Measurements from ENCODE around the gene AOC3.
"Not testable (repeated sequence)": the region's sequence is repeated elsewhere in the genome, so short reads cannot be mapped to it uniquely, and the experiment has no call there.

The AOC3 gene

DNA sequence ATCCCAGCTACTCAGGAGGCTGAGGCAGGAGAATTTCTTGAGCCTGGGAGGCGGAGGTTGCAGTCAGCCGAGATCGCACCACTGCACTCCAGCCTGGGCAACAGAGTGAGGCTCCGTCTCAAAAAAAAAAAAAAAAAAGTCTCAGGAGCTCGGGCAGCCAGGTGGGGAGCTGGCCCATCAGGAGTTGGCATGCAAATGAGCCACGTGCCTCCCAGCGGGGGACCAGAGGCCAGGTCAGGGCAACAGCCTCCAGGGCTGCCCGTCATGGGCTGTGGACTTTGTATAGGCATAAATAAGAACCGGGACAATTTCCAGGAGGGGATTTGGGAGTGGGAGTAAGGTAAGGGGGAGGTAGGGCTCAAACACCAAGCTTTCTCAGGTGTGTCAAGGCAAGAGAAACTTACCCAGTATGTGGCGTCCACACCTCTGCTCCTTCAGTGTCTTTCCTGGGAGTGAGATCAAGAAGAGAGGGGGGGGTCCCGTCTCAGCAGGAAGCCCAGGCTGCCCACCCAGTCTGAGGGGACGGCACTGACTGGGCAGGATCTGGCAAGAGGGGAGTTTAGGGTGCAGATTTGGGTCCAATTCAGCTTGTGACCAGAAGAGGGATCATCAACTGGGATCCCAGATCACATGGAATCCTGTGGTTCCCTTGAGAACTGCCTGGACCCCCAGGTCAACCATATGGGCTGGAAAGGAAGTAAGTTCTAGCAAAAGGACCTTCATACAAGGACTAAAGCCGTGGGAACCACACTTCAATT is 27.3 kb downstream of the AOC3 start:
- no CpG with 5 or more reads among the region's 13 CpGs for WGBS (ENCODE audit: extremely low coverage, insufficient coverage, low lambda C conversion rate)
- Histone ChIP-seq H2BK5ac (ENCODE audit: low read length) (no peak overlapping the region), H4K8ac (ENCODE audit: low read depth, low read length) (no peak overlapping the region)

DNA sequence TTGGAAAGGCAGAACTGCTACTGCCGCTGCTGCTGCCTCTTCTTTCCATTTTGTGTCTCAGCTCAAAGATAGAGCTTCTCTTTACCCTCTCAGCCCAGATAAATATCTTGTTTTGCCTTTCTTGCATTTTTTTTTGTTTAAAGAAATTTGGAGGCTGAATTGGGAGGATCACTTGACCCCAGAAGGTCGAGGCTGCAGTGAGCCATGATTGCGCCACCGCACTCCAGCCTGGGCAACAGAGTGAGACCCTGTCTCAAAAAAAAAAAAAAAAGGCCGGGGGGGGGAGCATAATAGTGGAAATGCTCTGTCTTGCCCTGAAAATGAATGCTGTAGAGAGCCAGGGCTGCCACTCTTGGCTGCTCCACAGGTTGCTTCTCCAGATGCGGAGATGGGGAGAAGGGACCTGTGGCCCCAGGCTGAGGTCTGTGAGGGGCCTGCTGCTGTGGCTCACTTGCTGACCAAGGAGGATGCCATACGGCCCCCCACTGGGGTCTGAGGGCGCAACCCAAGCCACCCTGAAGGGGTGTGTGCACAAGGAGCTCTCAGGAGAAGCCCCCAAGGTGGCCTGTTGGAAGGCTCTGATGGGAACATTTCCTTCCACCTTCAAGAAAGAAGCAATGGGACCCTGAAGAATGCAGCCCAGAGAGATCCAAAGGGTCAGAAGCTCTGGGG is 28.1 kb downstream of the AOC3 start:
- H3K56ac ChIP-seq (ENCODE audit: low read length) = no peak overlapping the region
- no peak overlapping the region for H3K23ac ChIP-seq (ENCODE audit: low read length)
- no peak overlapping the region for H2AK5ac ChIP-seq (ENCODE audit: low read length)
- H3K36me3 ChIP-seq (ENCODE audit: control insufficient read depth, insufficient read depth, low read length) = no peaks in the 10 kb centered on the region
- H3K27ac ChIP-seq (ENCODE audit: low read depth, low read length) = no peak overlapping the region
- no peaks in the 10 kb centered on the region for H3K79me1 ChIP-seq (ENCODE audit: low read length)
- H4K5ac ChIP-seq (ENCODE audit: low read length) = no peak overlapping the region
- H3K18ac ChIP-seq (ENCODE audit: low read length) = no peak overlapping the region
- H3K4me1 ChIP-seq (ENCODE audit: control insufficient read depth, low read depth, low read length) = no peaks in the 10 kb centered on the region
- WGBS (ENCODE audit: extremely low coverage, insufficient coverage, low lambda C conversion rate) = no CpG with 5 or more reads among the region's 8 CpGs
- DNase-seq = no peak
- H3K4ac ChIP-seq (ENCODE audit: low read depth, low read length) = no peak overlapping the region
- no peak overlapping the region for H3K9ac ChIP-seq (ENCODE audit: low read length)
- no peak overlapping the region for H3K4me3 ChIP-seq (ENCODE audit: low read length)
- no peaks in the 10 kb centered on the region for H3K79me2 ChIP-seq (ENCODE audit: control insufficient read depth, insufficient read depth, low read length)
- H2BK5ac ChIP-seq (ENCODE audit: low read length) = no peak overlapping the region
- no peak overlapping the region for H2BK15ac ChIP-seq (replicated peaks; ENCODE audit: low read depth)
- no peak overlapping the region for H3K4me2 ChIP-seq (ENCODE audit: low read length)
- H4K8ac ChIP-seq (ENCODE audit: low read depth, low read length) = no peak overlapping the region
- no peaks in the 10 kb centered on the region for H3K27me3 ChIP-seq (ENCODE audit: insufficient read depth, low read length, poor library complexity)
- no peak overlapping the region for H2BK120ac ChIP-seq (ENCODE audit: low read depth, low read length)

More for the DNA sequence above, 27.3 kb downstream of the AOC3 start:
- Histone ChIP-seq H2BK15ac (replicated peaks; ENCODE audit: low read depth) (no peak overlapping the region), H3K9ac (ENCODE audit: low read length) (no peak overlapping the region), H3K4me2 (ENCODE audit: low read length) (no peak overlapping the region), H2BK120ac (ENCODE audit: low read depth, low read length) (no peak overlapping the region), H3K56ac (ENCODE audit: low read length) (no peak overlapping the region), H3K79me1 (ENCODE audit: low read length) (no peaks in the 10 kb centered on the region), H3K27ac (ENCODE audit: low read depth, low read length) (no peak overlapping the region), H3K4me1 (ENCODE audit: control insufficient read depth, low read depth, low read length) (no peaks in the 10 kb centered on the region), H3K36me3 (ENCODE audit: control insufficient read depth, insufficient read depth, low read length) (no peaks in the 10 kb centered on the region), H3K23ac (ENCODE audit: low read length) (no peak overlapping the region), H3K27me3 (ENCODE audit: insufficient read depth, low read length, poor library complexity) (no peaks in the 10 kb centered on the region), H3K18ac (ENCODE audit: low read length) (no peak overlapping the region), H4K5ac (ENCODE audit: low read length) (no peak overlapping the region), H3K4ac (ENCODE audit: low read depth, low read length) (no peak overlapping the region), H2AK5ac (ENCODE audit: low read length) (no peak overlapping the region), H3K4me3 (ENCODE audit: low read length) (no peak overlapping the region), H3K79me2 (ENCODE audit: control insufficient read depth, insufficient read depth, low read length) (no peaks in the 10 kb centered on the region)
- peak; percentile 78 for DNase-seq

DNA sequence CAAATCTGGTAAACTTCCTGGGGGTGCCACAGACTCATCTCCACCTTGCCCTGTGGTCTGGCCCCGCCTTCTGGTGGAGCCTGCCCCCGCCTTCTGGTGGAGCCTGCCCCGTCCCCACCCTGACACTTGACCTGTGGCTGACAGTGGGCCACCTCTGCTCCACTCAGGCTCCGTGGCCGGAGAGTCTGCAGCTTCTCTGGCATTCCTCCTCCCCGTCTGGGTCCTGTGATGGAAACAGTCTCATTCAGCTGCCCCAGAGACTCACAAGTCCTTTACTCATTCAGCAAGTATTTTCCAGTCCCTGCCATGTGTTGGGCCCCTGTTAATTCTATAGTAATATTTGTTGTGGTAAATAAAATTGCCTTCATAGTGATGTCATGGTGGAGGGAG is 28.6 kb downstream of the AOC3 start:
- no peak overlapping the region for H2BK15ac ChIP-seq (replicated peaks; ENCODE audit: low read depth)
- H3K23ac ChIP-seq (ENCODE audit: low read length) = no peak overlapping the region
- no peak overlapping the region for H3K56ac ChIP-seq (ENCODE audit: low read length)
- H3K79me1 ChIP-seq (ENCODE audit: low read length) = no peaks in the 10 kb centered on the region
- WGBS (ENCODE audit: extremely low coverage, insufficient coverage, low lambda C conversion rate) = no CpG with 5 or more reads among the region's 6 CpGs
- H3K79me2 ChIP-seq (ENCODE audit: control insufficient read depth, insufficient read depth, low read length) = no peaks in the 10 kb centered on the region
- no peak overlapping the region for H3K4me3 ChIP-seq (ENCODE audit: low read length)
- no peaks in the 10 kb centered on the region for H3K4me1 ChIP-seq (ENCODE audit: control insufficient read depth, low read depth, low read length)
- no peak overlapping the region for H3K9ac ChIP-seq (ENCODE audit: low read length)
- no peak overlapping the region for H3K4ac ChIP-seq (ENCODE audit: low read depth, low read length)
- H3K36me3 ChIP-seq (ENCODE audit: control insufficient read depth, insufficient read depth, low read length) = no peaks in the 10 kb centered on the region
- no peak overlapping the region for H4K5ac ChIP-seq (ENCODE audit: low read length)
- no peak overlapping the region for H3K4me2 ChIP-seq (ENCODE audit: low read length)
- no peak overlapping the region for H2BK5ac ChIP-seq (ENCODE audit: low read length)
- no peak overlapping the region for H3K18ac ChIP-seq (ENCODE audit: low read length)
- H4K8ac ChIP-seq (ENCODE audit: low read depth, low read length) = no peak overlapping the region
- no peak overlapping the region for H2AK5ac ChIP-seq (ENCODE audit: low read length)
- no peaks in the 10 kb centered on the region for H3K27me3 ChIP-seq (ENCODE audit: insufficient read depth, low read length, poor library complexity)
- H2BK120ac ChIP-seq (ENCODE audit: low read depth, low read length) = no peak overlapping the region
- no peak overlapping the region for H3K27ac ChIP-seq (ENCODE audit: low read depth, low read length)
- DNase-seq = no peak

DNA sequence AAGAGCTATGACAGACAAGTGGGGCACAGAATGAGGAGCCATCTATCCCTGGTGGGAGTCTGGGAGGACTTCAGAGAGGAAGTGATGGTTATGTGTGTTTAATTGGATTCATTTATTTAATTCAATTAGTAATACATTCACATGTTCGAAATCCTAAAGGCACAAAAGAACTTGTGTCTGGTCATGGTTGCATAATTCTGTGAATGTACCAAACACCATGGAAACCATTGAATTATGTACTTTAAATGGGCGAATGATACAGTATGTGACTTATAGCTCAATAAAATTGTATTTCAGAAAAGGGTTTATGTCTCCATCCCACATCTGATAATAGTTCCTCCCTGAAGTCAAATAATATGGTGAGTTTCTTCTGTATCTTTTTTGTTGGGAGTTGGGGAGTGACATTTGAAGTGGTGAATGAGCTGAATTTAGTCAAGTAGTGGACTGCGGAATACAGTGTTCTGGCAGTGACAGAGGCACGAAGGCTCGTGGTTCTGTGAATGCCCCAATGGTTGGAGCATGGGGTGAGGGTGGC is 29.8 kb downstream of the AOC3 start:
- Histone ChIP-seq H3K18ac (ENCODE audit: low read length) (no peak overlapping the region), H3K23ac (ENCODE audit: low read length) (no peak overlapping the region), H2AK5ac (ENCODE audit: low read length) (no peak overlapping the region), H3K79me1 (ENCODE audit: low read length) (no peaks in the 10 kb centered on the region), H3K36me3 (ENCODE audit: control insufficient read depth, insufficient read depth, low read length) (no peaks in the 10 kb centered on the region), H2BK15ac (replicated peaks; ENCODE audit: low read depth) (no peak overlapping the region), H3K27ac (ENCODE audit: low read depth, low read length) (no peak overlapping the region), H3K4me2 (ENCODE audit: low read length) (no peak overlapping the region), H3K4ac (ENCODE audit: low read depth, low read length) (no peak overlapping the region), H3K27me3 (ENCODE audit: insufficient read depth, low read length, poor library complexity) (no peaks in the 10 kb centered on the region), H3K79me2 (ENCODE audit: control insufficient read depth, insufficient read depth, low read length) (no peaks in the 10 kb centered on the region), H2BK5ac (ENCODE audit: low read length) (no peak overlapping the region), H3K4me1 (ENCODE audit: control insufficient read depth, low read depth, low read length) (no peaks in the 10 kb centered on the region), H2BK120ac (ENCODE audit: low read depth, low read length) (no peak overlapping the region), H3K9ac (ENCODE audit: low read length) (no peak overlapping the region), H4K8ac (ENCODE audit: low read depth, low read length) (no peak overlapping the region), H3K4me3 (ENCODE audit: low read length) (no peak overlapping the region), H3K56ac (ENCODE audit: low read length) (no peak overlapping the region), H4K5ac (ENCODE audit: low read length) (no peak overlapping the region)
- DNase-seq = no peak
- no CpG with 5 or more reads among the region's 5 CpGs for WGBS (ENCODE audit: extremely low coverage, insufficient coverage, low lambda C conversion rate)

DNA sequence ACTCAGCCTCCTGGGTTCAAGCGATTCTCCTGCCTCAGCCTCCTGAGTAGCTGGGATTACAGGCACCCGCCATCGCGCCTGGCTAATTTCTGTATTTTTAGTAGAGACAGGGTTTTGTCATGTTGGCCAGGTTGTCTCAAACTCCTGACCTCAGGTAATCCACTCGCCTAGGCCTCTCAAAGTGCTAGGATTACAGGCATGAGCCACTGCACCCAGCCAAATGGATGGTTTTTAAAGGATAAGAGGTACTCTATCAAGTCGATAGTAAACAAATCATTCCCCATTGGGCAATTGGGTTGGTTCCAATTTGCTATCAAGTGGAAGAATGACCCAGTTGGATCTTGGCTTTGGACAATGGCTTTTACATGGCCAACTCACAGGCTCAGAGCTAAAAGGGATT is 30.7 kb downstream of the AOC3 start:
- not testable (repeated sequence) for DNase-seq; H3K9ac ChIP-seq (ENCODE audit: low read length); H3K4me1 ChIP-seq (ENCODE audit: control insufficient read depth, low read depth, low read length); H3K79me2 ChIP-seq (ENCODE audit: control insufficient read depth, insufficient read depth, low read length); H3K27me3 ChIP-seq (ENCODE audit: insufficient read depth, low read length, poor library complexity); H3K27ac ChIP-seq (ENCODE audit: low read depth, low read length); H3K36me3 ChIP-seq (ENCODE audit: control insufficient read depth, insufficient read depth, low read length); H2BK120ac ChIP-seq (ENCODE audit: low read depth, low read length); H3K4ac ChIP-seq (ENCODE audit: low read depth, low read length); H4K5ac ChIP-seq (ENCODE audit: low read length); H2BK15ac ChIP-seq (replicated peaks; ENCODE audit: low read depth); H3K4me3 ChIP-seq (ENCODE audit: low read length); H2BK5ac ChIP-seq (ENCODE audit: low read length); H3K56ac ChIP-seq (ENCODE audit: low read length); H3K18ac ChIP-seq (ENCODE audit: low read length); H2AK5ac ChIP-seq (ENCODE audit: low read length); H4K8ac ChIP-seq (ENCODE audit: low read depth, low read length); H3K4me2 ChIP-seq (ENCODE audit: low read length); H3K79me1 ChIP-seq (ENCODE audit: low read length); H3K23ac ChIP-seq (ENCODE audit: low read length)
- no CpG with 5 or more reads among the region's 6 CpGs for WGBS (ENCODE audit: extremely low coverage, insufficient coverage, low lambda C conversion rate)

Measured in mesendoderm (in vitro differentiated cells).